HepG2 (cell line): ENCODE measurements around the gene SLC36A3. TPM values are rescaled to one million over a fixed set of nuclear protein-coding genes. Genes with fewer than 3 reads are reported as not detected.

Source experiments
- ATAC-seq: fragments of 200-7000 bp; cut with Tn5 transposase; 3 replicates; pipeline ENCODE4 v1.9.1; 2020; ENCODE audit warnings: mild to moderate bottlenecking, moderate library complexity
- BruUV-seq: library from RNA; stranded (reverse); fragments of 400-500 nt; replicated peaks from 2 replicates; lab custom pipeline; 2021; lab: Mats Ljungman, UMichigan
- CTCF ChIA-PET: fragments of 300-600 bp; formaldehyde crosslinking; extraction: SDS; loops from one replicate; lab custom pipeline; 2021; ENCODE audit warnings: low total read pairs, inconsistent platforms, low intra/inter-chr PET ratio; lab: Yijun Ruan, JAX
- POLR2A ChIA-PET: fragments of 350-600 bp; sonication (Branson Sonifier 250); formaldehyde crosslinking; loops from one replicate; lab custom pipeline; 2020; ENCODE audit warnings: antibody characterized with exemption, inconsistent platforms; lab: Yijun Ruan, JAX
- DNase-seq: peaks from one replicate; pipeline ENCODE4 v3.0.0-alpha.2; 2015; ENCODE audit warnings: low spot score
- FAIRE-seq: peaks from 3 replicates; lab custom pipeline; 2011; peaks lifted over from hg19 to GRCh38; lab: Jason Lieb, UNC
- H2AFZ ChIP-seq: one replicate; pipeline ENCODE4 v1.6.1; 2011; ENCODE audit warnings: low read length, inconsistent platforms
- H3K27ac ChIP-seq: fragments of 300-600 bp; 3 replicates; pipeline ENCODE4 v1.8.0; 2011; ENCODE audit warnings: mixed run types, mild to moderate bottlenecking, mixed read lengths, low read length, inconsistent platforms; ENCODE audit not compliant: insufficient read depth; ENCODE audit errors: extremely low read length
- H3K27me3 ChIP-seq, 2 experiments: fragments of 200-600 bp in 1 of 2; 2 replicates in 1 of 2; 3 replicates in 1 of 2; pipeline versions ENCODE4 v1.6.0 to v1.8.0; 2011; ENCODE audit warnings: low read length in 2 of 2, mild to moderate bottlenecking in 2 of 2, moderate library complexity in 2 of 2, inconsistent platforms in 1 of 2; ENCODE audit not compliant: insufficient read depth in 2 of 2, control insufficient read depth in 1 of 2
- H3K36me3 ChIP-seq, 2 experiments: fragments of 200-600 bp in 1 of 2; replicated peaks in 1 of 2; 2 replicates in 1 of 2; 3 replicates in 1 of 2; pipeline versions ENCODE4 v1.5.1 to v1.8.0; 2011; ENCODE audit warnings: low read length in 2 of 2, inconsistent platforms in 1 of 2; ENCODE audit not compliant: insufficient read depth in 2 of 2, control insufficient read depth in 1 of 2
- H3K4me1 ChIP-seq: 2 replicates; pipeline ENCODE4 v1.5.1; 2012; ENCODE audit warnings: low read length, inconsistent platforms; ENCODE audit not compliant: insufficient read depth
- H3K4me2 ChIP-seq: 2 replicates; pipeline ENCODE4 v1.6.0; 2011; ENCODE audit warnings: low read depth, low read length, inconsistent platforms
- H3K4me3 ChIP-seq, 3 experiments: fragments of 200-600 bp in 1 of 3; sonication (generic), shearing (Covaris generic) in 1 of 3; replicated peaks in 1 of 3; 2 replicates each; pipeline ENCODE4 v1.5.1; 2011 to 2016; ENCODE audit warnings: low read length in 3 of 3, inconsistent platforms in 2 of 3, low read depth in 2 of 3, mild to moderate bottlenecking in 2 of 3, control low read depth in 1 of 3, mixed read lengths in 1 of 3; ENCODE audit not compliant: insufficient read depth in 1 of 3
- H3K79me2 ChIP-seq: one replicate; pipeline ENCODE4 v1.6.1; 2011; ENCODE audit warnings: low read length, inconsistent platforms; ENCODE audit not compliant: insufficient read depth
- H3K9ac ChIP-seq: 2 replicates; pipeline ENCODE4 v1.6.0; 2011; ENCODE audit warnings: mild to moderate bottlenecking, low read depth, low read length, inconsistent platforms; ENCODE audit not compliant: insufficient read depth
- H3K9me3 ChIP-seq: 2 replicates; pipeline ENCODE4 v1.5.1; 2012; ENCODE audit warnings: mild to moderate bottlenecking, low read length
- H4K20me1 ChIP-seq: 2 replicates; pipeline ENCODE4 v1.6.0; 2011; ENCODE audit warnings: inconsistent platforms, mild to moderate bottlenecking, low read length, moderate library complexity; ENCODE audit not compliant: insufficient read depth
- AKAP8 ChIP-seq: sonication (generic); formaldehyde crosslinking; IDR thresholded peaks from 2 replicates; pipeline ENCODE4 v1.5.1; 2020; ENCODE audit warnings: mild to moderate bottlenecking, missing genetic modification reagents
- ARNT ChIP-seq: fragments of 450-650 bp; IDR thresholded peaks from 2 replicates; pipeline ENCODE4 v1.6.1; 2017
- FOXP1 ChIP-seq, 2 experiments: fragments of 450-650 bp in 1 of 2; IDR thresholded peaks; 2 replicates each; pipeline ENCODE4 v1.6.1; 2017 to 2018; ENCODE audit warnings: antibody characterized with exemption in 1 of 2
- HNRNPK ChIP-seq: fragments of 200-400 bp; formaldehyde crosslinking; IDR thresholded peaks from 2 replicates; pipeline ENCODE4 v1.6.1; 2018; ENCODE audit warnings: low read length, low read depth, moderate library complexity, mild to moderate bottlenecking; ENCODE audit not compliant: poor library complexity, severe bottlenecking
- JUN ChIP-seq: sonication (generic); formaldehyde crosslinking; IDR thresholded peaks from 2 replicates; pipeline ENCODE4 v1.4.0; 2020; ENCODE audit warnings: mild to moderate bottlenecking, missing genetic modification reagents
- KLF9 ChIP-seq: IDR thresholded peaks from 2 replicates; pipeline ENCODE4 v1.6.1; 2016; ENCODE audit warnings: low read depth
- NCOA1 ChIP-seq: sonication (generic); formaldehyde crosslinking; IDR thresholded peaks from 2 replicates; pipeline ENCODE4 v1.9.0; 2021; ENCODE audit warnings: missing genetic modification reagents
- TCF7L2 ChIP-seq: IDR thresholded peaks from 2 replicates; pipeline ENCODE4 v1.6.1; 2011; ENCODE audit warnings: mild to moderate bottlenecking, low read depth, low read length, moderate library complexity
- TRIM24 ChIP-seq: sonication (generic); formaldehyde crosslinking; IDR thresholded peaks from 2 replicates; pipeline ENCODE4 v1.8.0; 2022; ENCODE audit warnings: mild to moderate bottlenecking, missing genetic modification reagents
- ZBTB42 ChIP-seq: sonication (generic); formaldehyde crosslinking; IDR thresholded peaks from 2 replicates; pipeline ENCODE4 v1.5.0; 2020; ENCODE audit warnings: mild to moderate bottlenecking, missing genetic modification reagents
- ZNF234 ChIP-seq: sonication (generic); formaldehyde crosslinking; conservative IDR thresholded peaks from 2 replicates; pipeline ENCODE4 v1.5.1; 2020; ENCODE audit warnings: mild to moderate bottlenecking, missing genetic modification reagents
- ZNF329 ChIP-seq: sonication (generic); formaldehyde crosslinking; IDR thresholded peaks from 2 replicates; pipeline ENCODE4 v1.9.0; 2021; ENCODE audit warnings: low read depth, mild to moderate bottlenecking, missing genetic modification reagents
- ZNF350 ChIP-seq: sonication (generic); formaldehyde crosslinking; IDR thresholded peaks from 2 replicates; pipeline ENCODE4 v1.4.0; 2020; ENCODE audit warnings: mild to moderate bottlenecking, low read depth, missing genetic modification reagents, borderline replicate concordance
- ZNF557 ChIP-seq: sonication (generic); formaldehyde crosslinking; IDR thresholded peaks from 2 replicates; pipeline ENCODE4 v1.4.0; 2020; ENCODE audit warnings: missing genetic modification reagents
- ZNF616 ChIP-seq: sonication (generic); formaldehyde crosslinking; IDR thresholded peaks from 2 replicates; pipeline ENCODE4 v1.5.0; 2020; ENCODE audit warnings: low read depth, mild to moderate bottlenecking, missing genetic modification reagents
- WGBS: methylation state at CpG from one replicate; pipeline ENCODE4 v1.1.6; 2017; ENCODE audit warnings: low lambda C conversion rate; 5-methylcytosine and 5-hydroxymethylcytosine counted together
- in situ Hi-C: cut with HindIII; loops from 2 replicates; pipeline ENCODE4 v1.10.0; 2017; ENCODE audit warnings: low pct_unique_long_range_greater_than_20kb; ENCODE audit not compliant: extremely low pct_ligation_motif_present
- intact Hi-C: fragments of 100-400 bp; cut with micrococcal nuclease; formaldehyde crosslinking; loops from one replicate; pipeline ENCODE4 v1.10.0; 2022; ENCODE audit not compliant: unreplicated experiment
- polyA plus RNA-seq, 8 experiments: library from polyadenylated mRNA; depleted of rRNA in 3 of 8; stranded (reverse) in 7 of 8; unstranded in 1 of 8; fragments of >200 nt; fragmentation: Illumina TruSeq in 4 of 8; extraction: Trizol in 4 of 8; gene quantifications; 2 replicates each; pipeline versions ENCODE4 v1.2.1 to v1.2.3, GENCODE V29; 2011 to 2016; ENCODE audit warnings: low read depth in 4 of 8, missing spikeins in 1 of 8, mixed read lengths in 1 of 8; ENCODE audit not compliant: insufficient read depth in 1 of 8
- total RNA-seq, 5 experiments: library from RNA; depleted of rRNA; stranded (reverse); fragments of >200 nt; fragmentation: Illumina TruSeq; extraction: Trizol; gene quantifications; 2 replicates each; pipeline ENCODE4 v1.2.3, GENCODE V29; 2016; ENCODE audit warnings: low read depth in 1 of 5
- TF ChIP-seq, protein P1 (sequence below): conservative IDR thresholded peaks from 2 replicates; pipeline ENCODE4 v1.6.1; 2018; ENCODE audit warnings: missing genetic modification reagents
- TF ChIP-seq, protein P2 (sequence below): fragments of 450-650 bp; IDR thresholded peaks from 2 replicates; pipeline ENCODE4 v1.6.1; 2016
- TF ChIP-seq, protein P3 (sequence below): IDR thresholded peaks from 2 replicates; pipeline ENCODE4 v1.6.1; 2016; ENCODE audit warnings: missing compliant biosample characterization, missing genetic modification reagents, borderline replicate concordance

The SLC36A3 gene
- total and polyA plus RNA-seq, 2 of the 13 experiments (the other 11 are each of a cell fraction or from before 2014, with no cell fraction given) = not detected

DNA sequence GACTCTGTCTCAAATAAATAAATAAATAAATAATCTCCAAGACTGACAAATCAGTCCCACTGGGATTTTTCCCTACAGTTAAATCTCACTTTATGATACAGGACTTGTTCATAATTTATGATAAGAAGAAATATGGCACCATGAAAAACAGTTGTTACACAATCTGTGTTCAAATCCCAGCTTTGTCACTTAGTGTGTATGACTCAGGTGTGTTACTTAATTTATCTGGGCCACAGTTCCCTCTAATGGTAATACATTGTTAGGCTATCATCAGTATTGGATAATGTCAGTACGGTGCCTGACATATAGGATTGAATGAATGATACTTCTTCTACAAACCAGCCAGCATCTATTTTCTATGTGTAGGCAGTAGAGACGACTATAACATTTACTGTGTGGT is 23.1 kb downstream of the SLC36A3 start:
- no peaks in the 10 kb centered on the region for H3K4me1 ChIP-seq
- 3% methylated on average over 2 of the region's 2 CpGs for WGBS
- ChIA-PET POLR2A (no interaction called here), CTCF (no interaction called here)
- H3K9me3 ChIP-seq = no peaks in the 10 kb centered on the region
- no peaks in the 10 kb centered on the region for H4K20me1 ChIP-seq
- DNase-seq (no peak), ATAC-seq (no peak), FAIRE-seq (no peak)
- no peak overlapping the region for H3K27ac ChIP-seq
- no peak overlapping the region for H3K4me2 ChIP-seq
- in situ Hi-C loops (no loop called here), intact Hi-C loops (no loop called here)
- BruUV-seq = no TSS peak
- H3K36me3 ChIP-seq = no peaks in the 10 kb centered on the region
- H3K9ac ChIP-seq = no peak overlapping the region
- no peaks in the 10 kb centered on the region for H3K27me3 ChIP-seq
- no peaks in the 10 kb centered on the region for H3K79me2 ChIP-seq
- no peak overlapping the region for H2AFZ ChIP-seq
- TF ChIP-seq, protein P1, sequence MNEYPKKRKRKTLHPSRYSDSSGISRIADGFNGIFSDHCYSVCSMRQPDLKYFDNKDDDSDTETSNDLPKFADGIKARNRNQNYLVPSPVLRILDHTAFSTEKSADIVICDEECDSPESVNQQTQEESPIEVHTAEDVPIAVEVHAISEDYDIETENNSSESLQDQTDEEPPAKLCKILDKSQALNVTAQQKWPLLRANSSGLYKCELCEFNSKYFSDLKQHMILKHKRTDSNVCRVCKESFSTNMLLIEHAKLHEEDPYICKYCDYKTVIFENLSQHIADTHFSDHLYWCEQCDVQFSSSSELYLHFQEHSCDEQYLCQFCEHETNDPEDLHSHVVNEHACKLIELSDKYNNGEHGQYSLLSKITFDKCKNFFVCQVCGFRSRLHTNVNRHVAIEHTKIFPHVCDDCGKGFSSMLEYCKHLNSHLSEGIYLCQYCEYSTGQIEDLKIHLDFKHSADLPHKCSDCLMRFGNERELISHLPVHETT (CRISPR knock-in tag) = no peak
- TF ChIP-seq ZBTB42 (CRISPR knock-in tag) (no peak), HNRNPK (no peak)
- TF ChIP-seq, protein P2, sequence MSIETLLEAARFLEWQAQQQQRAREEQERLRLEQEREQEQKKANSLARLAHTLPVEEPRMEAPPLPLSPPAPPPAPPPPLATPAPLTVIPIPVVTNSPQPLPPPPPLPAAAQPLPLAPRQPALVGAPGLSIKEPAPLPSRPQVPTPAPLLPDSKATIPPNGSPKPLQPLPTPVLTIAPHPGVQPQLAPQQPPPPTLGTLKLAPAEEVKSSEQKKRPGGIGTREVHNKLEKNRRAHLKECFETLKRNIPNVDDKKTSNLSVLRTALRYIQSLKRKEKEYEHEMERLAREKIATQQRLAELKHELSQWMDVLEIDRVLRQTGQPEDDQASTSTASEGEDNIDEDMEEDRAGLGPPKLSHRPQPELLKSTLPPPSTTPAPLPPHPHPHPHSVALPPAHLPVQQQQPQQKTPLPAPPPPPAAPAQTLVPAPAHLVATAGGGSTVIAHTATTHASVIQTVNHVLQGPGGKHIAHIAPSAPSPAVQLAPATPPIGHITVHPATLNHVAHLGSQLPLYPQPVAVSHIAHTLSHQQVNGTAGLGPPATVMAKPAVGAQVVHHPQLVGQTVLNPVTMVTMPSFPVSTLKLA = no peak
- no peak overlapping the region for H3K4me3 ChIP-seq

DNA sequence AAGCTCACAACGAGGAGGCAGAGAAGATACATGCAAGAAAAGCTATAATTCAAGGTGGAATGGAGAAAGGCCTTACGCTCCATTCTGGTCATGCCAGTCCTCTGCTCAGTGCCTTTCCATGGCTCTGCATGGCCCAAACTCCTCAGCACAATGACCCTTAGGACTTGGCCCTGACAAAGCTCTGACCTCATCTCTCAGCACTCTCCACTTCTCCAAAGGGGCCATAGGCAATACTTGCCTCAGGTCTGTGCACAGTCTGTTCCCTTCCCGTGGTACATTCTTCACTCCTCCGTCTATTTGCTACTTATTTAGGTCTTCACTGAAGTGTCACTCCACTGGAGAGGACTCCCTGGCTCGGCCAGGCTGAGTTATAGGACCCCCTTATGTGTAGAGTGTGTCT is 24.7 kb downstream of the SLC36A3 start:
- DNase-seq (no peak), ATAC-seq (no peak), FAIRE-seq (no peak)
- in situ Hi-C loops = no loop called here
- Histone ChIP-seq H3K27me3 (no peaks in the 10 kb centered on the region), H3K9ac (no peak overlapping the region), H3K9me3 (no peaks in the 10 kb centered on the region), H3K4me3 (no peak overlapping the region), H2AFZ (no peak overlapping the region), H3K27ac (no peak overlapping the region), H3K36me3 (no peaks in the 10 kb centered on the region), H3K4me2 (no peak overlapping the region), H4K20me1 (no peaks in the 10 kb centered on the region), H3K4me1 (no peaks in the 10 kb centered on the region), H3K79me2 (no peaks in the 10 kb centered on the region)
- intact Hi-C loops = no loop called here
- POLR2A ChIA-PET = no interaction called here
- CTCF ChIA-PET = no interaction called here
- BruUV-seq = no TSS peak
- WGBS = 18% methylated on average over 5 of the region's 5 CpGs
- TF ChIP-seq JUN (no peak), ARNT (no peak), ZNF350 (no peak), ZNF616 (CRISPR knock-in tag) (no peak), NCOA1 (CRISPR knock-in tag) (no peak), ZNF557 (CRISPR knock-in tag) (no peak), TRIM24 (CRISPR knock-in tag) (no peak), KLF9 (CRISPR knock-in tag) (no peak), AKAP8 (no peak), ZNF329 (no peak), ZNF234 (CRISPR knock-in tag) (no peak), FOXP1 (IDR thresholded peaks at IDR 0.05) (no peak), FOXP1 (CRISPR knock-in tag; IDR thresholded peaks at IDR 0.05) (no peak), TCF7L2 (no peak)
- TF ChIP-seq, protein P3, sequence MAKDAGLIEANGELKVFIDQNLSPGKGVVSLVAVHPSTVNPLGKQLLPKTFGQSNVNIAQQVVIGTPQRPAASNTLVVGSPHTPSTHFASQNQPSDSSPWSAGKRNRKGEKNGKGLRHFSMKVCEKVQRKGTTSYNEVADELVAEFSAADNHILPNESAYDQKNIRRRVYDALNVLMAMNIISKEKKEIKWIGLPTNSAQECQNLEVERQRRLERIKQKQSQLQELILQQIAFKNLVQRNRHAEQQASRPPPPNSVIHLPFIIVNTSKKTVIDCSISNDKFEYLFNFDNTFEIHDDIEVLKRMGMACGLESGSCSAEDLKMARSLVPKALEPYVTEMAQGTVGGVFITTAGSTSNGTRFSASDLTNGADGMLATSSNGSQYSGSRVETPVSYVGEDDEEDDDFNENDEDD (CRISPR knock-in tag) = no peak
